SK-N-SH (cell line): ENCODE results near the gene SH3PXD2A. TPM values are rescaled to one million over a fixed set of nuclear protein-coding genes. Genes with fewer than 3 reads are reported as not detected.

ENCODE experiments used
- CTCF ChIA-PET: fragments of 300-600, 350-600 bp; formaldehyde crosslinking; extraction: SDS; loops from one replicate; lab custom pipeline; 2021; lab: Yijun Ruan, JAX
- POLR2A ChIA-PET: fragments of 350-600 bp; sonication (Branson Sonifier 250); formaldehyde crosslinking; extraction: SDS; loops from one replicate; lab custom pipeline; 2020; ENCODE audit warnings: antibody characterized with exemption, inconsistent platforms; lab: Yijun Ruan, JAX
- DNase-seq: peaks from one replicate; pipeline ENCODE4 v3.0.0; 2012
- H2AFZ ChIP-seq: fragments of 200-600 bp; sonication (generic); 2 replicates; pipeline ENCODE4 v1.8.1; 2016; ENCODE audit warnings: antibody characterized with exemption, mild to moderate bottlenecking, low read depth
- H3F3A ChIP-seq: fragments of 200-600 bp; sonication (generic); replicated peaks from 2 replicates; pipeline ENCODE3; 2016; ENCODE audit warnings: antibody characterized with exemption, mild to moderate bottlenecking; ENCODE audit not compliant: insufficient read depth
- H3K27ac ChIP-seq, 2 experiments: fragments of 200-500 bp in 1 of 2; fragments of 200-600 bp in 1 of 2; sonication (Bioruptor generic) in 1 of 2; sonication (generic), shearing (Covaris generic) in 1 of 2; 2 replicates each; pipeline versions ENCODE4 v1.5.1 to v1.6.1; 2014 to 2016; ENCODE audit warnings: low read depth in 2 of 2, inconsistent platforms in 1 of 2, low read length in 1 of 2, mild to moderate bottlenecking in 1 of 2, mixed read lengths in 1 of 2
- H3K27me3 ChIP-seq: fragments of 200-600 bp; sonication (generic), shearing (Covaris generic); 2 replicates; pipeline ENCODE4 v1.6.1; 2016; ENCODE audit warnings: mixed run types; ENCODE audit not compliant: insufficient read depth
- H3K36me3 ChIP-seq, 2 experiments: fragments of 200-500 bp in 1 of 2; fragments of 200-600 bp in 1 of 2; sonication (Bioruptor generic) in 1 of 2; sonication (generic) in 1 of 2; replicated peaks in 1 of 2; 2 replicates each; pipeline versions ENCODE3 to v1.5.1; 2014 to 2016; ENCODE audit warnings: low read length in 1 of 2, mild to moderate bottlenecking in 1 of 2; ENCODE audit not compliant: insufficient read depth in 2 of 2, control insufficient read depth in 1 of 2
- H3K4me1 ChIP-seq, 2 experiments: fragments of 200-500 bp in 1 of 2; fragments of 200-600 bp in 1 of 2; sonication (Bioruptor generic) in 1 of 2; sonication (generic), shearing (Covaris generic) in 1 of 2; 2 replicates each; pipeline versions ENCODE4 v1.5.1 to v1.6.1; 2014 to 2016; ENCODE audit warnings: low read depth in 1 of 2, low read length in 1 of 2, mixed run types in 1 of 2; ENCODE audit not compliant: insufficient read depth in 2 of 2, control insufficient read depth in 1 of 2
- H3K4me2 ChIP-seq: fragments of 200-600 bp; sonication (generic), shearing (Covaris generic); 2 replicates; pipeline ENCODE4 v1.6.1; 2017; ENCODE audit warnings: mixed run types
- H3K4me3 ChIP-seq, 2 experiments: fragments of 200-500 bp in 1 of 2; fragments of 200-600 bp in 1 of 2; sonication (Bioruptor generic) in 1 of 2; sonication (generic), shearing (Covaris generic) in 1 of 2; 2 replicates each; pipeline versions ENCODE4 v1.5.1 to v1.8.1; 2014 to 2016; ENCODE audit warnings: low read depth in 2 of 2, inconsistent platforms in 1 of 2, low read length in 1 of 2, mild to moderate bottlenecking in 1 of 2, mixed read lengths in 1 of 2, moderate library complexity in 1 of 2
- H3K79me2 ChIP-seq: fragments of 200-600 bp; sonication (generic); 2 replicates; pipeline ENCODE4 v1.8.1; 2017; ENCODE audit warnings: mild to moderate bottlenecking; ENCODE audit not compliant: insufficient read depth
- H3K9ac ChIP-seq: fragments of 200-600 bp; sonication (generic); 2 replicates; pipeline ENCODE4 v1.6.1; 2017; ENCODE audit warnings: mixed run types
- H3K9me2 ChIP-seq: fragments of 200-600 bp; sonication (generic); 2 replicates; pipeline ENCODE4 v1.6.1; 2017; ENCODE audit warnings: mixed run types
- H3K9me3 ChIP-seq: fragments of 200-600 bp; sonication (generic); 2 replicates; pipeline ENCODE4 v1.6.1; 2017; ENCODE audit warnings: mixed run types, mild to moderate bottlenecking, moderate library complexity
- H4K20me1 ChIP-seq: fragments of 200-600 bp; sonication (generic); 2 replicates; pipeline ENCODE4 v1.6.1; 2017; ENCODE audit warnings: mild to moderate bottlenecking, mixed run types; ENCODE audit not compliant: insufficient read depth
- CHD2 ChIP-seq: fragments of 150-350 bp; IDR thresholded peaks from 2 replicates; pipeline ENCODE4 v1.6.1; 2018; ENCODE audit warnings: low read length; ENCODE audit not compliant: partially characterized antibody
- CTCF ChIP-seq: fragments of 200-600 bp; sonication (generic); IDR thresholded peaks from 2 replicates; pipeline ENCODE4 v1.6.1; 2017; ENCODE audit warnings: antibody characterized with exemption, mild to moderate bottlenecking, moderate library complexity
- ELF1 ChIP-seq: IDR thresholded peaks from 2 replicates; pipeline ENCODE4 v1.4.0; 2012
- FOXJ3 ChIP-seq: sonication (generic); formaldehyde crosslinking; IDR thresholded peaks from 2 replicates; pipeline ENCODE4 v1.5.1; 2020; ENCODE audit warnings: mild to moderate bottlenecking, missing genetic modification reagents
- JUND ChIP-seq: IDR thresholded peaks from 2 replicates; pipeline ENCODE4 v1.4.0; 2012
- MAX ChIP-seq: IDR thresholded peaks from 2 replicates; pipeline ENCODE4 v1.4.0; 2012; ENCODE audit warnings: low read depth
- NFIC ChIP-seq: IDR thresholded peaks from 2 replicates; pipeline ENCODE4 v1.4.0; 2012; ENCODE audit warnings: borderline replicate concordance
- NRF1 ChIP-seq: IDR thresholded peaks from 2 replicates; pipeline ENCODE4 v1.6.1; 2012; ENCODE audit warnings: low read depth, mild to moderate bottlenecking, low read length
- POLR2AphosphoS5 ChIP-seq: IDR thresholded peaks from 2 replicates; pipeline ENCODE4 v1.6.1; 2012; ENCODE audit warnings: low read depth, low read length
- RAD21 ChIP-seq: IDR thresholded peaks from 2 replicates; pipeline ENCODE4 v1.6.1; 2012; ENCODE audit warnings: mild to moderate bottlenecking, low read length
- RFX5 ChIP-seq: IDR thresholded peaks from 2 replicates; pipeline ENCODE4 v1.6.1; 2012; ENCODE audit warnings: mild to moderate bottlenecking, improper control_type of control experiment, low read length
- RXRA ChIP-seq: IDR thresholded peaks from 2 replicates; pipeline ENCODE4 v1.4.0; 2012; ENCODE audit warnings: low read depth, mild to moderate bottlenecking, borderline replicate concordance
- SMC3 ChIP-seq: IDR thresholded peaks from 2 replicates; pipeline ENCODE4 v1.6.1; 2012; ENCODE audit warnings: low read depth, low read length, improper control_type of control experiment
- TCF12 ChIP-seq: IDR thresholded peaks from 2 replicates; pipeline ENCODE4 v1.4.0; 2012
- TEAD4 ChIP-seq: IDR thresholded peaks from 2 replicates; pipeline ENCODE4 v1.4.0; 2012; ENCODE audit warnings: mild to moderate bottlenecking, borderline replicate concordance; ENCODE audit not compliant: insufficient read depth
- USF2 ChIP-seq: fragments of 150-350 bp; IDR thresholded peaks from 2 replicates; pipeline ENCODE4 v1.6.1; 2017; ENCODE audit warnings: antibody characterized with exemption, low read length, low read depth, borderline replicate concordance
- YY1 ChIP-seq: IDR thresholded peaks from 2 replicates; pipeline ENCODE4 v1.4.0; 2012; ENCODE audit warnings: low read depth, mild to moderate bottlenecking
- WGBS: methylation state at CpG from one replicate; pipeline ENCODE4 v1.1.6; 2017; ENCODE audit warnings: low lambda C conversion rate; 5-methylcytosine and 5-hydroxymethylcytosine counted together
- polyA plus RNA-seq, 3 experiments: library from polyadenylated mRNA; depleted of rRNA; stranded (reverse); fragments of >200 nt; gene quantifications; 2 replicates each; pipeline ENCODE4 v1.2.3, GENCODE V29; 2012

The SH3PXD2A gene
- polyA plus RNA-seq, 1 of the 3 experiments (the other 2 are of a cell fraction): 2.5 TPM

- CTCF ChIA-PET: interaction anchor here (1.1 to 1.2 kb wide), 2 partner anchors 36 to 100 kb away, joined by 3 read pairs; partner anchors contain the start of gene SH3PXD2A
- no peak for DNase-seq
- H3K79me2 ChIP-seq: peaks cover 3% of the 10 kb centered on the region; the same call in 1 of the 2 replicates
- H3F3A ChIP-seq: no peaks in the 10 kb centered on the region
- H3K4me1 ChIP-seq: peaks cover 25 to 45% of the 10 kb centered on the region in 2 experiments; a peak in 3 of 4 replicates
- H3K9ac ChIP-seq: no peak overlapping the region
- H3K27ac ChIP-seq: no peak overlapping the region
- no peak overlapping the region for H3K4me2 ChIP-seq
- H2AFZ ChIP-seq: no peak overlapping the region
- POLR2A ChIA-PET: interaction anchor here (0.6 kb wide), 1 partner anchor 29 kb away, joined by 4 read pairs; no protein-coding TSS in a partner anchor
- 0 out of 2 replicates have a peak, but pooled peaks cover 16% of the 10 kb centered on the region for H4K20me1 ChIP-seq
- H3K36me3 ChIP-seq: no peaks in the 10 kb centered on the region
- no peak for TF ChIP-seq JUND
- no peak for TF ChIP-seq FOXJ3
- TF ChIP-seq USF2: no peak
- no peak for TF ChIP-seq SMC3
- H3K9me2 ChIP-seq: no peaks in the 10 kb centered on the region
- WGBS: 78% methylated on average over 7 of the region's 7 CpGs
- no peaks in the 10 kb centered on the region for H3K27me3 ChIP-seq
- H3K4me3 ChIP-seq: no peak overlapping the region
- no peaks in the 10 kb centered on the region for H3K9me3 ChIP-seq
These were observed 35.9 kb downstream of the SH3PXD2A start for GRCh38 chr10:103819493-103819892.

- TF ChIP-seq YY1 (no peak), FOXJ3 (no peak), RFX5 (no peak), CTCF (no peak), RAD21 (no peak), TEAD4 (no peak), MAX (no peak), TCF12 (no peak), ELF1 (no peak), NFIC (no peak), NRF1 (no peak), CHD2 (no peak), POLR2AphosphoS5 (no peak), RXRA (no peak)
- no peak overlapping the region for H3K4me3 ChIP-seq
- no peak overlapping the region for H3K9ac ChIP-seq
- H4K20me1 ChIP-seq: 0 out of 2 replicates have a peak, but pooled peaks cover 16% of the 10 kb centered on the region
- DNase-seq: no peak
- CTCF ChIA-PET: interaction anchor here (0.6 to 1.4 kb wide), 6 partner anchors 21 to 372 kb away, joined by 3 to 4 read pairs (median 3); partner anchors contain the start of gene SH3PXD2A
- no peak overlapping the region for H2AFZ ChIP-seq
- H3K4me2 ChIP-seq: no peak overlapping the region
- POLR2A ChIA-PET: interaction anchor here (0.6 kb wide), 1 partner anchor 29 kb away, joined by 4 read pairs; no protein-coding TSS in a partner anchor
- no peaks in the 10 kb centered on the region for H3K9me2 ChIP-seq
- H3K4me1 ChIP-seq: peaks cover 18 to 39% of the 10 kb centered on the region in 2 experiments; a peak in 3 of 4 replicates
- no peaks in the 10 kb centered on the region for H3K36me3 ChIP-seq
- no peaks in the 10 kb centered on the region for H3F3A ChIP-seq
- WGBS: 85% methylated on average over 6 of the region's 6 CpGs
- no peaks in the 10 kb centered on the region; the same call in 1 of the 2 replicates for H3K79me2 ChIP-seq
- no peak overlapping the region for H3K27ac ChIP-seq
- no peaks in the 10 kb centered on the region for H3K27me3 ChIP-seq
- H3K9me3 ChIP-seq: no peaks in the 10 kb centered on the region
These were observed 36.5 kb downstream of the SH3PXD2A start for GRCh38 chr10:103818765-103819374.
